IPS-15b (cell line): ENCODE results near the gene TMEM270.

Source experiments
- H3K27me3 ChIP-seq: one replicate; pipeline ENCODE4 v1.6.1; 2013; ENCODE audit warnings: low read length; ENCODE audit not compliant: control insufficient read depth, insufficient read depth
- H3K36me3 ChIP-seq: one replicate; pipeline ENCODE4 v1.6.1; 2013; ENCODE audit warnings: low read length; ENCODE audit not compliant: control insufficient read depth, insufficient read depth
- H3K4me1 ChIP-seq: one replicate; pipeline ENCODE4 v1.6.1; 2013; ENCODE audit warnings: mild to moderate bottlenecking, low read length; ENCODE audit not compliant: control insufficient read depth, insufficient read depth
- H3K4me3 ChIP-seq: one replicate; pipeline ENCODE4 v1.5.1; 2013; ENCODE audit warnings: low read depth, low read length
- H3K9ac ChIP-seq: one replicate; pipeline ENCODE4 v1.6.1; 2013; ENCODE audit warnings: low read depth, mild to moderate bottlenecking, low read length
- H3K9me3 ChIP-seq: one replicate; pipeline ENCODE4 v1.6.1; 2013; ENCODE audit warnings: mild to moderate bottlenecking, low read length; ENCODE audit not compliant: control insufficient read depth, insufficient read depth

The TMEM270 gene

GRCh38 chr7:73869011-73869798 lies 8.2 kb downstream of the TMEM270 start:
- H3K9me3 ChIP-seq: no peaks in the 10 kb centered on the region
- H3K4me1 ChIP-seq: peaks cover 3% of the 10 kb centered on the region
- no peaks in the 10 kb centered on the region for H3K36me3 ChIP-seq
- H3K4me3 ChIP-seq: no peak overlapping the region
- no peak overlapping the region for H3K9ac ChIP-seq
- H3K27me3 ChIP-seq: no peaks in the 10 kb centered on the region

GRCh38 chr7:73870041-73870492 lies 9.1 kb downstream of the TMEM270 start:
- Histone ChIP-seq H3K36me3 (no peaks in the 10 kb centered on the region), H3K4me3 (no peak overlapping the region), H3K27me3 (no peaks in the 10 kb centered on the region), H3K9me3 (no peaks in the 10 kb centered on the region), H3K4me1 (peaks cover 3% of the 10 kb centered on the region), H3K9ac (no peak overlapping the region)

GRCh38 chr7:73871163-73872011 lies 10.4 kb downstream of the TMEM270 start:
- H3K4me3 ChIP-seq: no peak overlapping the region
- no peaks in the 10 kb centered on the region for H3K36me3 ChIP-seq
- no peaks in the 10 kb centered on the region for H3K9me3 ChIP-seq
- H3K27me3 ChIP-seq: no peaks in the 10 kb centered on the region
- peaks cover 3% of the 10 kb centered on the region for H3K4me1 ChIP-seq
- H3K9ac ChIP-seq: no peak overlapping the region

GRCh38 chr7:73872056-73872908 lies 11.3 kb downstream of the TMEM270 start:
- Histone ChIP-seq H3K9me3 (no peaks in the 10 kb centered on the region), H3K4me1 (peaks cover 3% of the 10 kb centered on the region), H3K27me3 (no peaks in the 10 kb centered on the region), H3K4me3 (no peak overlapping the region), H3K36me3 (no peaks in the 10 kb centered on the region), H3K9ac (no peak overlapping the region)

- Histone ChIP-seq H3K9me3 (no peaks in the 10 kb centered on the region), H3K4me1 (no peaks in the 10 kb centered on the region), H3K9ac (no peak overlapping the region), H3K36me3 (no peaks in the 10 kb centered on the region), H3K27me3 (no peaks in the 10 kb centered on the region), H3K4me3 (no peak overlapping the region)
Measured at GRCh38 chr7:73876361-73876760, 15.4 kb downstream of the TMEM270 start.

- no peaks in the 10 kb centered on the region for H3K36me3 ChIP-seq
- H3K4me1 ChIP-seq: no peaks in the 10 kb centered on the region
- H3K9ac ChIP-seq: no peak overlapping the region
- H3K9me3 ChIP-seq: no peaks in the 10 kb centered on the region
- H3K27me3 ChIP-seq: no peaks in the 10 kb centered on the region
- H3K4me3 ChIP-seq: no peak overlapping the region
Measured at GRCh38 chr7:73876973-73877372, 16.0 kb downstream of the TMEM270 start.

- no peaks in the 10 kb centered on the region for H3K4me1 ChIP-seq
- H3K9ac ChIP-seq: no peak overlapping the region
- H3K9me3 ChIP-seq: no peaks in the 10 kb centered on the region
- H3K27me3 ChIP-seq: no peaks in the 10 kb centered on the region
- H3K36me3 ChIP-seq: no peaks in the 10 kb centered on the region
- no peak overlapping the region for H3K4me3 ChIP-seq
Measured at GRCh38 chr7:73879977-73880681, 19.2 kb downstream of the TMEM270 start.

- Histone ChIP-seq H3K27me3 (no peaks in the 10 kb centered on the region), H3K4me3 (no peak overlapping the region), H3K9ac (no peak overlapping the region), H3K9me3 (no peaks in the 10 kb centered on the region), H3K4me1 (no peaks in the 10 kb centered on the region), H3K36me3 (no peaks in the 10 kb centered on the region)
Measured at GRCh38 chr7:73880755-73881328, 19.9 kb downstream of the TMEM270 start.

GRCh38 chr7:73881352-73882046 lies 20.5 kb downstream of the TMEM270 start:
- H3K36me3 ChIP-seq: no peaks in the 10 kb centered on the region
- H3K9ac ChIP-seq: no peak overlapping the region
- H3K27me3 ChIP-seq: no peaks in the 10 kb centered on the region
- no peaks in the 10 kb centered on the region for H3K9me3 ChIP-seq
- no peak overlapping the region for H3K4me3 ChIP-seq
- H3K4me1 ChIP-seq: no peaks in the 10 kb centered on the region

GRCh38 chr7:73882047-73882402 lies 21.1 kb downstream of the TMEM270 start:
- no peaks in the 10 kb centered on the region for H3K27me3 ChIP-seq
- no peak overlapping the region for H3K4me3 ChIP-seq
- no peaks in the 10 kb centered on the region for H3K9me3 ChIP-seq
- no peaks in the 10 kb centered on the region for H3K36me3 ChIP-seq
- no peaks in the 10 kb centered on the region for H3K4me1 ChIP-seq
- no peak overlapping the region for H3K9ac ChIP-seq
